Islet precursor cell (in vitro differentiated cells): ENCODE data around the gene LRRC9.
A peak's percentile ranks its signal among the peaks of the same experiment; 100 is the strongest.
"Not testable (repeated sequence)": the region's sequence is repeated elsewhere in the genome, so short reads cannot be mapped to it uniquely, and the experiment has no call there.

Source experiments
- DNase-seq: peaks from one replicate; pipeline ENCODE4 v3.0.0-alpha.2; 2018

LRRC9 gene

DNA sequence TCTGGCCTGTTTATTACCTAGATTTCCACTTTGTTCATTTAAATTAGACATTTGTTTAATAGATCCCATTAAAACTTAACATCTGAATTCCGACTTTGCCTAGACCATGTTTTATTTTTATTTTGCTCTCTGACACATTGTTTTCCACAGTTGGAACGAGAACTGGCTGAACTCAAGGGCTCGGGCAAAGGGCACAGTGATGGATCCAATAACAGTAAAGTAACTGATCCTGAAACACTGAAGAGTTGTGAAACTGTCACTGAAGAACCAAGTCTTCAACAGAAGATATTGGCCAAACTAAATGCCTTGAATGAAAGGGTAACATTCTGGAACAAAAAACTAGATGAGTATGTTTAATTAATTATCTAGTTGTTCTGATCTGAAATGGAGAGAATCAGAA, 39.7 kb downstream of the LRRC9 start:
- DNase-seq, result no peak

DNA sequence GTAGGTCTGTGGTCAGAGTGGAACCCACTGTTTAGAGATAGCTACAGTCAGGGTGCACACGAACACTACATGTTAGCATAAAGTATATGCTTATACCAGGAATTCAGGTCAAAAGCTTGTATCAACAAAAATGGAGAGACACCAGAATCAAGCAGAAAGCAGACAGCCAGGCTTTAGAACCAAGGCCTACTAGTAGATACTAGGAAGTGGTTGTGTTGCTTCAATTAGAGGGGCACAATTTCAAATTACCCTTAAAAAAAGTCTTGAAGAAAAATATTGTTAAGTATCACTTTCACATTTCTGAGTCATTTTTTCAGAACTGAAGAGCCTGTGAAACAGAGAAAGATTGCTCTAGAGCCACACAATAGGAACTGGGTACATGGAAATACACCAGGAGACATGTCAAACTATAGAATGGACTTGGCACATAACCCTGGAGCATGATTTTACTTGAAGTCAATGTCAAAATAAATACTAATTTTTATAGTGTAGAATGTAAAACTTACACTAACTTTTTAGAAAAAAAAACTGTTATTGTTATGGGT, 41.6 kb downstream of the LRRC9 start:
- no peak for DNase-seq

DNA sequence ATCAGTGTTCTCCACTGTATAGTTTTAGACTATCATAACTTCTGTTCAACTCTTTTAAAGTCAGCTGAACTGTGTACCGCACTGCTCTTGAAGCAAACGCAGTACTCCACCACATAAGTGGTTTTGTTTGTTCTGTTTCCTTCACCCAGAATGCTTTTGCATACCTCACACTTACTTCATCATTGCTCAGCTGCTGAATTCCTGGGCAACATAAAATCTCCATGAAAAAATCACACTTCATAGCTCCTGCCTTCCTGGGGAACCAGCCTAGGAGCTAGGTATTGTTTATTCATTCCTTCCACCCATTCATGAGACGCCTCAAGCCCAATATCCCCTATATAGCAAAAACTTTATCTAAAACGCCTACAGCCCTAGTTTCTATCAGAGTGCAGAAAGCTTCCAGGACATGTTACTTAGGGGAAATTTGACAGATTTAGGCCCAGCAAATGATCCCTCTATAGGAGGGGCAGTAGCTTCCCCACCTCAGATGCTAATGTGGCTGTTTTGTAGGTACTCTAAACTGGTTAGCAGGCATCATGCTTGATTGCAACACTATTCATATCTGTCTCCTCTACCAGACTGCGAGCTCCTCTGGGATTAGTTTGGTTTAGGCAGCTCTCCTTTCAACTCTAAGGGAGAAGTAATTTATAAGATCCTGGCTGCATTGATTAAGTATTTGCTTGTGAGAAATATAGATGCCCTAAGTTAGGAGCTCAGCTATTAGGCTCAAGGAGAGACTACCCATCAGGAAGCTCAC, 44.5 kb downstream of the LRRC9 start:
- DNase-seq, result peak; percentile 35

DNA sequence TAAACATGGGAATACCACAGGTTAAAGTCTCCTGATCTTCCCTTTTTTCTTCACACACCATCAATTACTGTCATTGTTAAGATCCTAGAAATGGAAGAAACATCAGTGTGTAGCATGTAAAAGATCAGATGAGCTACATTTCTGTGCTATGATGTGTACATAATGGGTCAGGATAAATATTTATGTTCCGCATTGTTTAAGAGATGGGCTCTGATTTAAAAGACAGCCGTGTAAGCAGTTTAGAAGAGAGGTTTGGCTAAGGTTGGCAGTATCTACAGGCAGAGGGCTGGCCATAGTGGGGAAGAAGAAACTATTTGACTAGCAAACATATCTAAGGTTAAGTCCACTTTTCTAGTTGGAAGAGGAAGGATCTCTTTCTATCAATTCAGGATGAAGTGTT, 49.4 kb downstream of the LRRC9 start:
- DNase-seq, result no peak

DNA sequence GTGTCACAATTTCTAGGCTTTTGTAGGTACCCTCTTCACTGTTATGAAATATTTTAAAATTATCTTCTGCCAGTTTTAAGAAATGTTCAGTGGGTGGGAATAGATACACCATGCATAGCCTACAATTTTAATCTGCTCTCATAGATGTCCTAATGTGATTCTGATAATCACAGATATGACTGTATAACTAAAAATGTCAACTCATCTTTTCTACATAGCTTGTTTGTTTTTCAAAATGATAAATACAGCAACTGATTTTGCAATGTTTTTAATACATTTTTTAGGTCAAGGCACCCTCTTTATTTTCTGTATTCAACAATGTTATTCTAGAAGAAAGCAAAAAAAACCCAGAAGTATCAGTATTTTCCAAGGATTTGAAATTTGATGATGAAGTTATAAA, 61.6 kb downstream of the LRRC9 start:
- no peak for DNase-seq

DNA sequence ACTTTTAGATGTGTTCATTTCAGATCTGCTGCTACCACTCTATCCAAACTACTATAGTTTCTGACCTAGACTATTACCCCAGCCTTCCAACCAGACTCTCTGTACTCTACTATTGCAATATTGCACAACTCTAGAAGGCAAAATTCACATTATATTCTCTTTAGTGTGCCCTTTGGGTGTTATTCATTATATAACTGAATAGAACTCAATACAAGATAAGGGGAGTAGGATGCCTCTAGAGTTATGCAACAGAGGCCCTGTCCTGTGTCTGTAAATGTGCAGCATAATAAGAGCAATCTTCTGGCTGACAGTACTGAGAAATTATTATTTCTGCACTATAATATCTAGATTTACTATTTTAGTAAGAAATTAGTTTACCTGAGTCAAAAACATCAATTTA, 63.1 kb downstream of the LRRC9 start:
- no peak for DNase-seq

DNA sequence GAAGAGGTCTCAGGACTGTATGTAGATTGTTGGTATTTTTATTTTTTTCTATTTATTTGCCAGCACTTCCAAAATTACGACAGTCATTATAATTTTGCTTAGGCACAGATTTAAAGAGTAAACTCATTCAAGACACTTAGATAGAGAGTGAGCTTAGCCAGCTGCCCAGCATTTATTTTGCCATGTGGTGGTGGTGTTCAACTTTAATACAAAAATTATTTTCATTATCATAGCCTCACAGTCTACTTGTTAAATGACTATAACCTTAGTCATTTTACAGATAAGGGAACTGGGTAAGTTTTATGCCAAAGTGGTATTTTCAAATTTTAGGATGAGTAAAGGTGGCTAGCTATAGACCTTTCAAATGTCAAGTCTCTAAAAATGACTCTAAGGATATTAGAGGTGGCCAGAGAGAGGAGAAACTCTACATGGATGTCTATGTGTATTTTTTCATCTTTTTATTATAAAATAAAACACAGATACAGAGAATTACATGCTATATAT, 66.7 kb downstream of the LRRC9 start:
- DNase-seq, result no peak

DNA sequence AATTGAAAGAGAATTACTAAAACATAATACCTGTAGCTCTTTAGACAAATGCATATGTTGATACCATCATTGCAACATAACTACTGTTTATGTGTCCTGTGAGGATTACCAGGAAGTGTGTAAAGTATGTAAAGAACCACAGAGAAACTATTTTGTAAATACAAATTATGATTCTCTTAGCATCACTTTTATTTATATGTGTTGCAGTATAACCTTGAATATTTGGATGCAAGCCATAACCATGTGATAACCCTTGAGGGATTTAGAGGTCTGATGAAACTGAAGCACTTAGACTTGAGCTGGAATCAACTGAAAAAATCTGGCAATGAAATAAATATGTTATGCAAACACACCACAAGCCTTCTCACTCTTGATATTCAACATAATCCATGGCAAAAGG, 77.5 kb downstream of the LRRC9 start:
- no peak for DNase-seq

DNA sequence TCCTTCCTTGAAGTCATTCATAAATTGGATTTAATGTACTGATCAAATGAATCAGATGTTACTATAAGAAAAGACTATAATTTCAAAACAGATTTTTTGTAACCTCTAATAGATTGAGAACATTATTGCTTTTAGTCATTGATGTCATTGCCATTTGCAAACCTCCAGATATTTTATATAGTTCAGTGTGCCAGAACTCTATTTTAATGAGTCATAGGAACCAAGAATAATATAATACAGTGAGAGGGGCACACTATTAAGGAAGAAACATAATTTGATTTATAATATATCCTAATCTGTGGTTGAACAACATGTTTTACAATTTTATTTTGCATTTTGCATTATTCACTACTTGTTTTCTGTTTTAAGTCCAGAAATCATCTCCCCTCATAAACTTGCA, 78.0 kb downstream of the LRRC9 start:
- DNase-seq, result no peak

DNA sequence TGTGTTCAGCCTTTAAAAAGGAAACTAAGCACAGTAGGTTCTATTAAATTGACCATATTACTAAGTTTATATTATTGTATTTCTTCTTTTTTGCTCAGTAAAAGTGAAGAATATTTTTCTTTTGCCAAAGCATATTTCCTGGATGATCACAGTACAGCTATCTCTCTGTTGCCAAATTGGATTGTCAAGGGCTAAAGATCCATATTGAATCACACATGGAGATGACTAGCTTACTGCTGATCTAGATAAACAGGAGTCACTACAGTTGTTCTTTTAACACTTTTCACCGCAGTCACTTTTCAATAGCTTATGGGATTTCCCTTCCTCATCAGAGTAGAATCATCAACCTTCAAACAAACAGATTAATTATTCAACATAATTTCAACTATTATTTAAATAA, 78.6 kb downstream of the LRRC9 start:
- no peak for DNase-seq

DNA sequence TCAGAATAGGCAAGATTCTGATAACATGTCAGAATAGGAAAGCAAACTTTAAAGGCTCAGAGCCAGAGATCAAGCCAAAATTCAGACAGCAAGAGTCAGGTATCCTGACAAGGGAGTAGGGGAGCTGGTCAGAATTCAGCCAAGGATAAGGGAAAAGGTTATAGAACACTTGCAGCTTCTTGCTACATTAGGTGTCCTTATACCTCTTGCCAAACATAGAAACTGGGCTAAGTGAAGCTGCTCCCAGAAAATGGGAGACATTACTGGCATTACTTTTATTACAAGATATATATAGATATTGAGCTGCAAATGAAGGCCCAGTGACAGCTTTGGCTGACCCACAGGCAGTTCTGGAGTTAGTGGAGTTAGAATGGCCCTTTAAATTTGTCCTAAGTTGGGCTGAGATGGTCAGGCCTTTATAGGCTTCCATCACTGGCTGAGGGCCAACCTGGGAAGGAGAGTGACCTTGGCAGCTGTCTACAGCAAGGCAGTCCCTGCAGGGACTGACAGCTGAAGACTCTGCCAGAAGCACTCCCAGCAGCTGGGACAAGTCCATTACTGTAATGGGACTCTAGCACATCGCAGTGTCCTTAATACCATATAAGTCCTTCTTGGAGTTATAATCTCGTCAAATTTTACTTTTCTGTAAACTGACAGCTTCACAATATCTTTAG, 83.0 kb downstream of the LRRC9 start:
- no peak for DNase-seq

DNA sequence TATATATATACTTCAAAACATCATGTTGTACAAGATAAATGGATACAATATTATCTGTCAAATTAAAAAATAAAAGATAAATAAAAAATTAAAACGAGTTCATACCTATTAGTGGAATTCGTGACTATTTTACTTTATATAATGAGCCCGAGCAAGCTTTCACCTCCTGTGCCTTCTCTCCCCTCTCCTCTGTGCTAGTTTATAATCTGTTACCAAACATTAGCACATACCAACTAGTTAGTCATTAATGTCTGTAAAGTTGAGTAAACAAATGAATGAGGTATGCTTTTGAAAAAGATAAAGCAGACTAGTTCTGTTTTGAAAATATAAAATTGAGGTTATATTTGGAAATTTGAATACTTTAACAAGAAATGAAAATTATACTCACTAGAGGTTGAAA, 84.0 kb downstream of the LRRC9 start:
- no peak for DNase-seq

DNA sequence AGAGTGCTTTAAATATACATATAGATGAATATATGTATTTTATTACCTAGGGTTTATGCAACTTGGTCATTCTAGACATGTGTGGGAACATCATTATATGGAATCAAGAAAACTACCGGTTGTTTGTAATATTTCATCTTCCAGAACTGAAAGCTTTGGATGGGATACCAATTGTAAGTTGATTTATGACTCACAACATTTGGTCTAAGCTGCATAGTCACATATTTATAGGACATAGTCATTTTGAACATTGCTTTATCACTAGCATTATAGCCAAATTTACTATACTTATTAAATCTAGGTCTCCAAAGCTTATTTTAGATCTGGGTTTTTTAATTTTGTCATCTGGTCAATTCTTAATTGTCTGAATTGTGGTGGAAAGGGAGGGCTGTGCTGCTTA, 88.1 kb downstream of the LRRC9 start:
- no peak for DNase-seq

DNA sequence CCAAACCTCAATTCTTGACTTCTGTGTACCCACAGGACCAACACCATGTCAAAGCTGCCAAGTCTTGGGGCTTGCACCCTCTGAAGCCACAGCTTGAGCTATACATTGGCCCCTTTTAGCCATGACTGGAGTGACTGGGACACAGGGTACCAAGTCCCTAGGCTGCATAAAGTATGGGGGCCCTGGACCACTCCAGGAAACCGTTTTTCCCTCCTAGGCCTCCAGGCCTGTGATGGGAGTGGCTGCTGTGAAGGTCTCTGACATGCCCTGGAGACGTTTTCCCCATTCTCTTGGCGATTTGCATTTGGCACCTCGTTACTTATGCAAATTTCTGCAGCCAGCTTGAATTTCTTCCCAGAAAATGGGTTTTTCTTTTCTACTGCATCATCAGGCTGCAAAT, 90.3 kb downstream of the LRRC9 start:
- DNase-seq, result not testable (repeated sequence)

DNA sequence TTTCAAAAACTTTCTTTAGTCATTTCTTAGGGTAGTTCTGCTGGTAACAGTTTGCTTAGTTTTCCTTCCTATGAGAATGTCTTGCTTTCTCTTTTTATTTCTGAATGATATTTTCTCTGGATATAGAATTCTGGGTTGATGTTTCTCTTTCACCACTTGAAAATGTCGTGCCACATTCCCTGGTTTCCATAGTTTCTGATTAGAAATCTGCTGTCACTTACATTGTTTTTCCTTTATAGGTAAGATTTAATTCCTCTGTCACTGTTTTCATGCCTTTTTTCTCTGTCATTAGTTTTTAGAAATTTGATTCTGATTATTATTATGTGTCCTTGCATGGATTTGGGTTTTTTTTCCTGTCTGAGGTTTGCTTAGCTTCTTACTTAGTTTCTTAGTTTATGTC, 94.5 kb downstream of the LRRC9 start:
- DNase-seq, result no peak

DNA sequence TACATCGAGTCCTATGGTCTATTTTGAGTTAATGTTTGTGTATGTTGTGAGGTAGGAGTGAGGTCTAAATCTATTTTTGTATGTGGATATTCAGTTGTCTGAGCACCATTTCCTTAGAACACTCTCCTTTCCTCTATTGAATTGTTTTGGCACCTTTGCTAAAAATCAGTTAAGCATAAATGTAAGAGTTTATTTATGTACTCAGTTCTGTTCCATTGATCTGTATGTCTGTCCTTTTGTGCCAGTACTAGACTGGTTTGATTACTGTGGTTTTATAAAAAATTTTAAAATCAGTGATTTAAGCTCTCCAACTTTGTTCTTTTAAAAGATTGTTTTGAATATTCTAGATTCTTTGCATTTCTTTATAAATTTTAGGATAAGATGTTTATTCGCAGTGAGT, 101.7 kb downstream of the LRRC9 start:
- DNase-seq, result no peak

DNA sequence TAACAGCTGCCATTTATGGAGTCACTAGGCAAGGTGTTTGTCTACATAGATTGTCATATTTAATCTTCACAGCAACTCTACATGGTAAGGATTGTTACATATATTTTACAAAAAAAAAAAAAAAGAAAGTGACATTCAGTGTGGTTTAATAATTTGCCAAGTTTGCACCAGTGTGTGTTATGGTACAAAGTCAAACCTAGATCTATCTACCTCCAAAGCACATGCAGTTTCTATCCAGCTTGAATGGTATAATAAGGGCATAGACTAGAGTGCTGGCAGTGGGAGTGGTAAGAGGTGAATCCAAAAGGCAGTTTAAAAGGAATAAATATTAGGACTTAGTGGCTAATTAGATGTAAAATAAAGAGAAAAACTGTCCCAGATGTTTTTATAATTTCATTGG, 105.6 kb downstream of the LRRC9 start:
- DNase-seq, result no peak

DNA sequence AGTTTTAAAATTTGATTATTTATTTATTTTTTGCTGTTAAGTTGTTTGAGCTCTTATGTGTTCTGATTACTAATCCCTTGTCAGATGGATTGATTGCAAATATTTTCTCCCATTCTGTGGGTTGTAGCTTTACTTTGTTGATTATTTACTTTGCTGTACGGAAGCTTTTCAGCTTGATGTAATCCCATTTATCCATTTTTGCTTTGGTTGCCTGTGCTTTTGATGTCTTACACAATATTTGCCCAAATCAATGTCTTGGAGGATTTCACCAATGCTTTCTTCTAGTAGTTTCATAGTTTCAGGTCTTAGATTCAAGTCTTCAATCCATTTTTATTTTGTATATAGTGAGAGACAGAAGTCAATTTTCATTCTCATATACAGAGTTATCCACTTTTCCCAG, 115.2 kb downstream of the LRRC9 start:
- DNase-seq, result no peak

DNA sequence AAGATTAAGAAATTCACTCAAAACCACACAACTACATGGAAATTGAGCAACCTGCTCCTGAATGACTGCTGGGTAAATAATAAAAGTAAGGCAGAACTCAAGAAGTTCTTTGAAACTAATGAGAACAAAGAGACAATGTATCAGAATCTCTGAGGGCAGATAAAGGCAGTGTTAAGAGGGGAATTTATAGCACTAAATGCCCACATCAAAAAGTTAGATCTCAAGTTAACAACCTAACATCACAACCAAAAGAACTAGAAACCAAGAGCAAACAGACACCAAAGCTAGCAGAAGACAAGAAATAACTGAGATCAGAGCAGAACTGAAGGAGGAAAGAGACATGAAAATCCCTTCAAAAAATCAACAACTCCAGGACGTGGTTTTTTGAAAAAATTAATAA, 128.0 kb downstream of the LRRC9 start:
- not testable (repeated sequence) for DNase-seq

DNA sequence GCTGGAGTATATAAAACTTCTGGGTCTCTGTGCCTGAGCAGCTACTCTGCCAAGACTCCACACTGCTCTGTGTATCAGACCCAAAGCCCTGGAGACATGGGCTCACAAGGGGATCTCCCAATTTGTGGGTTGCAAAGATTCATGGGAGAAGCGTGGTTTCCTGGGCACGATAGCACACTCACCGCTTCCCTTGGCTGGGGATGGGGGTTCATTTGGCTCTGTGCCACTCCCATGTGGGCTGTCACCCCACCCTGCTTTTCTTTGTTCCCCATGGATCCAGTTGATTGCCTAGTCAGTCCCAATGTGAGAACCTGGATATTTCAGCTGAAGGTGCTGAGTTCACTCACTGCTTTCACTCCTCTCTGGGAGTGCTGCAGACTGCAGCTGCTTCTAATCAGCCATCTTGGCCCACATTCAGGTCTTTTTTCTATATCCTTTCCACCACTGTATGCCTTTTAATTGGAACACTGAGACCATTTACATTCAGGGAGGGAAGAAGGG, 131.8 kb downstream of the LRRC9 start:
- no peak for DNase-seq

DNA sequence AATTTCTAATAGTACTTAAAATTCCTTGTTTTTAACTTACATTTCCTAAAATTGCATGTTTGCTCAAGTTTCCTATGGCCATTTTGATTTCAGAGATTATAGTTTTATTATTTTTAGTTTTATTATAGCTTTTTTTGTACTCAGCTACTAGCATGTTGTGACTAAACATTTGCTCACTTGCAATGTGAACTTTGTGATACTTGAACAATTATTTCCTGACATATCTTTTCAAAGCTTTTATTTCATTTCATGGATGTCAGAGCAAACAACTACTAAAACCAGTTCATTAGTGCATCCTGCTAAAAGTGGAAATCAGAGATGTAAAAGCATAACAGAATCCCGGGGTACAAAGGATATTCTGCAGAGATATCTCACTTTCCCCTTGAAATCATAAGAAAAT, 138.1 kb downstream of the LRRC9 start:
- DNase-seq, result no peak

DNA sequence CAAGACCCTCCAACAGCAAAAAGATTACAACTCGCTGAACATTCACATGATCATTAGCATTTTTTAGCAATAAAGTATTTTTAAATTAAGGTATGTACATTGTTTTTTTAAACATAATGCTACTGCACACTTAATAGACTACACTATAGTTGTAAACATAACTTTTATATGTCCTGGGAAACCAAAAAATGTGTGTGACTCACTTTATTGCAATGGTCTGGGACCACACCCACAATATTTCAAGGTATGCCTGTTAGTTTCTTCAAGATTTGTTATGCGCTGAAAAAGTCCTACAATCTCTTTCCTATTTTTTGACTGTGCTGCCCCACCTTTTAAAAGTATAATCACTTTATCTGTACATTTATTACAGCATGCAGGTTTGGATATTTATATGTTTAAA, 141.4 kb downstream of the LRRC9 start:
- DNase-seq, result no peak

DNA sequence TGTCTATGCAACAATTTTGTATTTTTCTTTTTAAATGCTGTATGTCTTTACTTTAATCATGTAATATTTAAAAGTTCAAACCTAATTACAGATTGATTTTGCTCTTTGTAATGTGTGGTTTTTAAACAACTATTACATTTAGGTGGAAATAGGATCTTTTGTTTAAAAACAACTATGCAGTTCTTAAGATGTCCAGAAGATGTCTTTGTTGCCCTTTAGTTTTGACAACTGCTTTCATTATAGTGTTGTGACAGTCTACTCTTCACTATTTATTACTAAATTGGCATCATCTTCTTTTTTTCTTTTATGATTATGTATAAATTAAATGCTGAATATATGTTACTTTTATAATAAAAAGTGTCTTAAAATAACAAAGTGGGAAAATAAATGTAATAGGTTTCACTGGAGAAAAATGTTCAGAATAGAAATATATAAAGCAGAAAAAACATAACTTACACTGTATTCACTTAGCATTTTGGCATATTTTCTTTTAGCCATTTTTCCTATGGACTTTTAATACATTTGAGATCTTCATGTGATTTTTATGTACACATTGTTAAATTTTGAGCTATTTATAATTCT, 144.6 kb downstream of the LRRC9 start:
- no peak for DNase-seq

DNA sequence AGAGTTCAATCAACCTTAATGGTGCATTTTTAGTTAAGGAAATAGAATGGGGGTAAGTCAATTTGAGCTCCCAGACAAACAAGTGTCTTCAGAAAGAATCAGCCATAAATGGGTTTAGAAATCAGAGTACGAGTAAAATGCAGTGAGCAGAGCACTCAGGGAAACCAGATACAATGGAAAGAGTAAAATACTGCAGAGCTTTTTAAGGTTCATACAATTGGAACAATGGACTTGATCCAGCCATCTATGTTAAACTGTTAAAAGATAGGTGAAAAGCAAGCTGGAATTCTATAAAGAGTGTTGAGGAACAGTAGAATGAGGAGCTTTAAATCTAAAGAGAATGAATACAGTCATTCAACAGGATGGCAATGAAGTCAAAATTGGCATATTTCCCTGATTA, 147.9 kb downstream of the LRRC9 start:
- DNase-seq, result no peak
